ENCODE measurements around the gene MS4A4E.

DNA sequence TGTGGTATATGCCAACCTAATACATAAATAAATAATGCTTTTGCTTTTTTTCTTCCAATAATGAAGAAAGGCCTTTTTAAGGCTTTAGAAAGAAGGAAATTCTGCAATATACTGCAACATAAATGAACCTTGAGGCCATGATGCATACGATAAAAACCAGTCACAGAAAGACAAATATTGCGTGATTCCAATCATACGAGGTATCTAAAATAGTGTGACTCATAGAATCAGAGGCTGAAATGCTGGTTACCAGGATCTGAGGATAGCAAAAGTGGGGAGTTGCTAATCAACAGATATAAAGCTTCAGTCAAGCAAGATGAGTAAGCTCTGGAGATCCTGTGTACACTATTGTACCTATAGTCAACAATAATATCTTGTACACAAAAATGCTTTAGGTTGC is 84.3 kb downstream of the MS4A4E start:
- TF ChIP-seq CTCF (IDR thresholded peaks at IDR 0.05) (no peak), SP1 (CRISPR knock-in tag; conservative IDR thresholded peaks at IDR 0.05) (no peak), ATF2 (CRISPR knock-in tag; IDR thresholded peaks at IDR 0.05; ENCODE audit: borderline replicate concordance, low read depth) (no peak), ZNF232 (CRISPR knock-in tag; IDR thresholded peaks at IDR 0.05) (no peak), FOXP1 (CRISPR knock-in tag; IDR thresholded peaks at IDR 0.05; ENCODE audit: borderline replicate concordance) (no peak), E2F5 (CRISPR knock-in tag; IDR thresholded peaks at IDR 0.05) (no peak)
- TF ChIP-seq, protein P1, sequence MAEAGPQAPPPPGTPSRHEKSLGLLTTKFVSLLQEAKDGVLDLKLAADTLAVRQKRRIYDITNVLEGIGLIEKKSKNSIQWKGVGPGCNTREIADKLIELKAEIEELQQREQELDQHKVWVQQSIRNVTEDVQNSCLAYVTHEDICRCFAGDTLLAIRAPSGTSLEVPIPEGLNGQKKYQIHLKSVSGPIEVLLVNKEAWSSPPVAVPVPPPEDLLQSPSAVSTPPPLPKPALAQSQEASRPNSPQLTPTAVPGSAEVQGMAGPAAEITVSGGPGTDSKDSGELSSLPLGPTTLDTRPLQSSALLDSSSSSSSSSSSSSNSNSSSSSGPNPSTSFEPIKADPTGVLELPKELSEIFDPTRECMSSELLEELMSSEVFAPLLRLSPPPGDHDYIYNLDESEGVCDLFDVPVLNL (CRISPR knock-in tag; IDR thresholded peaks at IDR 0.05; ENCODE audit: borderline replicate concordance, low read depth) = no peak
